WERI-Rb-1 (cell line): ENCODE results near the gene CDC42BPA.

Experiments
- DNase-seq: peaks from one replicate; pipeline ENCODE4 v3.0.0-alpha.2; 2020
- H3K27ac ChIP-seq: fragments of 250-450 bp; sonication (Bioruptor Pico); 2 replicates; pipeline ENCODE4 v1.5.1; 2020; ENCODE audit warnings: mild to moderate bottlenecking, moderate library complexity
- H3K27me3 ChIP-seq: fragments of 250-450 bp; sonication (Bioruptor Pico); 2 replicates; pipeline ENCODE4 v1.5.1; 2021; ENCODE audit warnings: mild to moderate bottlenecking, low read depth, moderate library complexity; ENCODE audit not compliant: insufficient read depth, severe bottlenecking
- H3K36me3 ChIP-seq: fragments of 250-450 bp; sonication (Bioruptor Pico); 2 replicates; pipeline ENCODE4 v1.5.1; 2020; ENCODE audit warnings: mild to moderate bottlenecking, moderate library complexity
- H3K4me3 ChIP-seq: 2 replicates; pipeline ENCODE4 v1.5.1; 2011; ENCODE audit warnings: low read depth, mild to moderate bottlenecking, control low read depth, low read length
- H3K9me3 ChIP-seq: fragments of 250-450 bp; sonication (Bioruptor Pico); 2 replicates; pipeline ENCODE4 v1.5.1; 2021; ENCODE audit warnings: mild to moderate bottlenecking, moderate library complexity; ENCODE audit not compliant: severe bottlenecking
- CTCF ChIP-seq: IDR thresholded peaks from 2 replicates; pipeline ENCODE4 v1.5.1; 2011; ENCODE audit warnings: low read depth, mild to moderate bottlenecking, control low read depth, inconsistent platforms, low read length

Gene CDC42BPA

GRCh38 chr1:227070638-227071285 lies 247.5 kb downstream of the CDC42BPA start:
- Histone ChIP-seq H3K9me3 (no peaks in the 10 kb centered on the region), H3K27me3 (no peaks in the 10 kb centered on the region), H3K27ac (no peak overlapping the region), H3K36me3 (no peaks in the 10 kb centered on the region; the same call in 1 of the 2 replicates), H3K4me3 (no peak overlapping the region)
- DNase-seq, result no peak
- TF ChIP-seq CTCF, result no peak

- no peak for TF ChIP-seq CTCF
- Histone ChIP-seq H3K9me3 (no peaks in the 10 kb centered on the region), H3K27ac (no peak overlapping the region), H3K36me3 (no peaks in the 10 kb centered on the region; the same call in 1 of the 2 replicates), H3K27me3 (no peaks in the 10 kb centered on the region), H3K4me3 (no peak overlapping the region)
- no peak for DNase-seq
Measured at GRCh38 chr1:227069490-227069889, 248.8 kb downstream of the CDC42BPA start.

- Histone ChIP-seq H3K27me3 (no peaks in the 10 kb centered on the region), H3K9me3 (no peaks in the 10 kb centered on the region), H3K27ac (no peak overlapping the region), H3K4me3 (no peak overlapping the region), H3K36me3 (no peaks in the 10 kb centered on the region; the same call in 1 of the 2 replicates)
- no peak for DNase-seq
- TF ChIP-seq CTCF, result no peak
Measured at GRCh38 chr1:227068883-227069282, 249.4 kb downstream of the CDC42BPA start.

GRCh38 chr1:227066999-227067398 lies 251.3 kb downstream of the CDC42BPA start:
- no peak overlapping the region for H3K4me3 ChIP-seq
- no peaks in the 10 kb centered on the region for H3K9me3 ChIP-seq
- no peak overlapping the region for H3K27ac ChIP-seq
- H3K27me3 ChIP-seq, result no peaks in the 10 kb centered on the region
- no peak for DNase-seq
- no peaks in the 10 kb centered on the region for H3K36me3 ChIP-seq
- TF ChIP-seq CTCF, result no peak

- no peak for TF ChIP-seq CTCF
- Histone ChIP-seq H3K27me3 (no peaks in the 10 kb centered on the region), H3K36me3 (no peaks in the 10 kb centered on the region), H3K9me3 (no peaks in the 10 kb centered on the region), H3K27ac (no peak overlapping the region), H3K4me3 (no peak overlapping the region)
- DNase-seq, result no peak
Measured at GRCh38 chr1:227065311-227065710, 253.0 kb downstream of the CDC42BPA start.

- H3K36me3 ChIP-seq, result no peaks in the 10 kb centered on the region
- TF ChIP-seq CTCF, result no peak
- no peak for DNase-seq
- no peaks in the 10 kb centered on the region for H3K27me3 ChIP-seq
- no peak overlapping the region for H3K4me3 ChIP-seq
- no peak overlapping the region for H3K27ac ChIP-seq
- no peaks in the 10 kb centered on the region for H3K9me3 ChIP-seq
Measured at GRCh38 chr1:227062306-227062705, 256.0 kb downstream of the CDC42BPA start.
